Lung (tissue), 12 donors: ENCODE results near the gene CA5A. TPM values are rescaled to one million over a fixed set of nuclear protein-coding genes. Genes with fewer than 3 reads are reported as not detected.

Experiments used
- ATAC-seq: fragments of 200-7000 bp; cut with Tn5 transposase; one replicate; pipeline ENCODE4 v1.9.1; 2020; ENCODE audit warnings: moderate number of reproducible peaks; ENCODE audit not compliant: insufficient read depth, low FRiP score
- DNase-seq, 3 donors: peaks; one replicate each; pipeline ENCODE4 v3.0.0-alpha.2; 2013 to 2017
- H3K27ac ChIP-seq, 2 donors: one replicate each; pipeline ENCODE4 v1.5.1; 2013; ENCODE audit warnings: mild to moderate bottlenecking in 2 of 2, moderate library complexity in 2 of 2, control low read depth in 1 of 2, inconsistent platforms in 1 of 2, low read depth in 1 of 2, low read length in 1 of 2
- H3K27me3 ChIP-seq, 3 donors: one replicate each; pipeline ENCODE4 v1.5.1; 2013; ENCODE audit warnings: low read length in 2 of 3; ENCODE audit not compliant: control insufficient read depth in 3 of 3, insufficient read depth in 3 of 3
- H3K36me3 ChIP-seq, 4 donors: one replicate each; pipeline ENCODE4 v1.5.1; 2013; ENCODE audit warnings: low read length in 4 of 4, mild to moderate bottlenecking in 1 of 4, moderate library complexity in 1 of 4; ENCODE audit not compliant: control insufficient read depth in 4 of 4, insufficient read depth in 4 of 4
- H3K4me1 ChIP-seq, 5 donors: one replicate each; pipeline ENCODE4 v1.5.1; 2013; ENCODE audit warnings: low read length in 5 of 5, mild to moderate bottlenecking in 2 of 5, moderate library complexity in 1 of 5; ENCODE audit not compliant: control insufficient read depth in 5 of 5, insufficient read depth in 5 of 5
- H3K4me3 ChIP-seq: one replicate; pipeline ENCODE4 v1.5.1; 2013; ENCODE audit warnings: mild to moderate bottlenecking, control low read depth, moderate library complexity
- H3K9ac ChIP-seq, 2 donors: one replicate each; pipeline ENCODE4 v1.5.1; 2013; ENCODE audit warnings: low read length in 2 of 2, control low read depth in 1 of 2; ENCODE audit not compliant: insufficient read depth in 1 of 2
- H3K9me3 ChIP-seq, 4 donors: one replicate each; pipeline ENCODE4 v1.5.1; 2013; ENCODE audit warnings: low read length in 3 of 4, mild to moderate bottlenecking in 1 of 4, moderate library complexity in 1 of 4; ENCODE audit not compliant: control insufficient read depth in 4 of 4, insufficient read depth in 3 of 4
- CTCF ChIP-seq: IDR thresholded peaks from 2 replicates; pipeline ENCODE4 v1.5.1; 2012; ENCODE audit warnings: mild to moderate bottlenecking; ENCODE audit errors: control extremely low read depth, extremely low read depth
- WGBS, 2 donors: extraction: QIAGEN DNeasy Blood & Tissue Kit; methylation state at CpG; one replicate each; pipeline ENCODE4 v1.1.7; 2013; 5-methylcytosine and 5-hydroxymethylcytosine counted together
- polyA plus RNA-seq, 2 donors: library from polyadenylated mRNA; stranded (reverse); fragments of 200-250 nt; gene quantifications; one replicate each; pipeline ENCODE4 v1.2.1, GENCODE V29; 2013
- total RNA-seq, 2 donors: library from RNA; depleted of rRNA in 1 of 2; stranded (reverse); fragments of >200 nt in 1 of 2; gene quantifications; one replicate each; pipeline ENCODE4 v1.2.1, GENCODE V29; 2014 to 2021
- donor health status: control.
- donor health status: control.
- donor health status: Bipolar disorder and iron deficiency.
- donor health status: healthy.
- donor health status: DM: yes; HTN: yes; CAD: no.

CA5A gene
- total and polyA plus RNA-seq, 4 donors = 0.03 to 0.63 (median 0.14) TPM; not detected in 1

DNA sequence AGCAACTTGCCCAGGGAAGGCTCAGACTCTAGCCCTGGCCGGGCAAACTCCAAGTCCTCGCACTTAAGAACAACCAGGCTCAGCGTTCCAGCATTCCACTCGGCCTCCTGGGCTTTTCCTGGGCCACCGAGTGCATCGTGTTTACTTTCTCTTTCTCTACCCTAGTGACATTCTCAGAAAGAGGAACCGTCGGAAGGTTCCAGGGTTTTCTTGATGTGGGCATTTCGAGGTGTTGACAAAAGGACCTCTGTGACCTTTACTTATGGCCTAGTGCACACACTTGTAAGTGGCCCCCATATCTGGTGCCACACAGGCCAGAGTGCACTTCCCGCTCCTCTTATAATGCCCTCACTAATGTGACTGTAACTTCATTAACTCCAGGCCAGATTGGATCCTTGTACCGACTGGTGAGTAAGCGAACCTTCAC is 11.8 kb upstream of the CA5A start:
- Histone ChIP-seq H3K27ac (peak overlapping the region in 1 of 2 donors; percentile 11), H3K27me3 (no peaks in the 10 kb centered on the region), H3K9me3 (no peaks in the 10 kb centered on the region), H3K9ac (no peak overlapping the region), H3K4me1 (peaks cover 0 to 10% (median 5%) of the 10 kb centered on the region in 5 donors), H3K36me3 (peaks cover 0 to 1% (median 0%) of the 10 kb centered on the region in 4 donors), H3K4me3 (no peak overlapping the region)
- ATAC-seq (no peak), DNase-seq (no peak)
- 42 to 45% methylated on average over 8 to 12 of the region's 12 CpGs for WGBS, 2 donors
- no peak for TF ChIP-seq CTCF

GRCh38 chr16:87947356-87948118 is 11.2 kb upstream of the CA5A start:
- no peaks in the 10 kb centered on the region for H3K27me3 ChIP-seq
- WGBS, 2 donors = 85% methylated on average over 22 of the region's 22 CpGs
- no peaks in the 10 kb centered on the region for H3K9me3 ChIP-seq
- ATAC-seq (no peak), DNase-seq (no peak)
- no peak overlapping the region for H3K4me3 ChIP-seq
- H3K27ac ChIP-seq = peak overlapping the region in 1 of 2 donors; percentile 11
- peaks cover 0 to 6% (median 5%) of the 10 kb centered on the region in 5 donors for H3K4me1 ChIP-seq
- no peaks in the 10 kb centered on the region for H3K36me3 ChIP-seq
- H3K9ac ChIP-seq = no peak overlapping the region
- TF ChIP-seq CTCF = no peak

DNA sequence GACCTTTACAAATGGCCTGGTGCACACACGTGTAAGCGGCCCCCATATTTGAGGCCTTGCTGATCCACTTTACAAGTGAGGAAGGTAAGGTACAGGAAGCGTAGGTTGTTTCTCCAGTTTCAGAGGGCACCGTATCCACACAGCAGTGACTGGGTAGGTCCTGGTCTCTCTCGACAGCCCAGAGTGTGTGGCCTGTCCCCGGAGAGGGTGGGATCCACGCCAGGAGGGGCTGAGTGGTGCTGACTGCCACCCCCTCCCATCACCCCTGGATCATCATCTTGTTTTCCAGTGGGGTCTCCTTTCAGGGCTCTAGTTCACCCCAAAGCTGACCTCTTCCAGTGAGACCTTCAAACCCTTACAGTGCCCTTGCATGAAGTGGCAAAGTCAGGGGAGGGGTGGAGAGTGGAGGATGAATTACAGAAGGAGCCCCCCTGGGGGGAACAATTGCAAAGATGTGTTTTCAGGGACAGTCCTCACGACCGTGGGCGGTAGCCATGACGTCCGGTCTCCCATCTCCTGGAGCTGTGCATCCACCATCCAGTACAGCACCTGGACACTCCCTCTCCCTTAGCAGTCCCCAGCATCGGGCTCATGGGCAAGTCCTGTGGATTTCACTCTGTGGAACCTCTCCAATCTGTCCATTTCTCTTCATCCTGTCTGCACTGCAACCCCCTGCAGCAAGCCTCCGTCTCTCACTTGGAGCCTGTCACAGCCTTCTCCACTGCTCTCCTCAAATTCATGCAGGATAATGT is 10.4 kb upstream of the CA5A start:
- 86 to 94% methylated on average over 14 of the region's 14 CpGs for WGBS, 2 donors
- ATAC-seq = no peak
- peaks cover 0 to 5% (median 0%) of the 10 kb centered on the region in 5 donors for H3K4me1 ChIP-seq

More for the DNA sequence above, 10.4 kb upstream of the CA5A start:
- no peaks in the 10 kb centered on the region for H3K9me3 ChIP-seq
- DNase-seq = no peak
- no peak overlapping the region for H3K9ac ChIP-seq
- H3K27me3 ChIP-seq = no peaks in the 10 kb centered on the region
- no peak for TF ChIP-seq CTCF
- H3K4me3 ChIP-seq = no peak overlapping the region
- no peak overlapping the region for H3K27ac ChIP-seq
- H3K36me3 ChIP-seq = no peaks in the 10 kb centered on the region
